Liver (tissue), 3 donors: Measurements from ENCODE around the gene TBRG4.

Experiments used
- ATF3 ChIP-seq: IDR thresholded peaks from 2 replicates; pipeline ENCODE4 v1.6.1; 2016; ENCODE audit warnings: antibody characterized with exemption
- CTCF ChIP-seq: fragments of 150-350 bp; IDR thresholded peaks from 2 replicates; pipeline ENCODE4 v1.5.1; 2017; ENCODE audit warnings: improper control_type of control experiment, low read depth, low read length; ENCODE audit not compliant: missing input control
- EGR1 ChIP-seq, 2 donors: IDR thresholded peaks; 2 replicates each; pipeline ENCODE4 v1.6.1; 2016 to 2018; ENCODE audit warnings: antibody characterized with exemption in 2 of 2, low read depth in 2 of 2
- FOXA1 ChIP-seq: IDR thresholded peaks from 2 replicates; pipeline ENCODE4 v1.6.1; 2016; ENCODE audit warnings: antibody characterized with exemption
- GABPA ChIP-seq, 2 donors: IDR thresholded peaks in 1 of 2; conservative IDR thresholded peaks in 1 of 2; 2 replicates each; pipeline ENCODE4 v1.6.1; 2016; ENCODE audit warnings: antibody characterized with exemption in 2 of 2, mild to moderate bottlenecking in 1 of 2, moderate library complexity in 1 of 2
- JUND ChIP-seq, 2 donors: IDR thresholded peaks; 2 replicates each; pipeline ENCODE4 v1.6.1; 2016; ENCODE audit warnings: antibody characterized with exemption in 2 of 2
- MAX ChIP-seq: IDR thresholded peaks from 2 replicates; pipeline ENCODE4 v1.6.1; 2016; ENCODE audit warnings: antibody characterized with exemption
- NR2F2 ChIP-seq: IDR thresholded peaks from 2 replicates; pipeline ENCODE4 v1.6.1; 2016; ENCODE audit warnings: antibody characterized with exemption
- RAD21 ChIP-seq, 2 donors: IDR thresholded peaks; 2 replicates each; pipeline ENCODE4 v1.6.1; 2016; ENCODE audit warnings: antibody characterized with exemption in 2 of 2, mild to moderate bottlenecking in 2 of 2
- REST ChIP-seq: IDR thresholded peaks from 2 replicates; pipeline ENCODE4 v1.6.1; 2016; ENCODE audit warnings: antibody characterized with exemption, mild to moderate bottlenecking
- SP1 ChIP-seq: IDR thresholded peaks from 2 replicates; pipeline ENCODE4 v1.6.1; 2018; ENCODE audit warnings: antibody characterized with exemption, mild to moderate bottlenecking
- TAF1 ChIP-seq: conservative IDR thresholded peaks from 2 replicates; pipeline ENCODE4 v1.6.1; 2016; ENCODE audit warnings: antibody characterized with exemption, mild to moderate bottlenecking
- YY1 ChIP-seq: IDR thresholded peaks from 2 replicates; pipeline ENCODE4 v1.6.1; 2016; ENCODE audit warnings: antibody characterized with exemption, mild to moderate bottlenecking
- ZBTB33 ChIP-seq: IDR thresholded peaks from 2 replicates; pipeline ENCODE4 v1.6.1; 2016; ENCODE audit warnings: antibody characterized with exemption
- donor health status: healthy.
- donor health status: healthy.

- no peak for TF ChIP-seq CTCF
- no peak for TF ChIP-seq YY1
- no peak for TF ChIP-seq EGR1 (IDR thresholded peaks at IDR 0.05; ENCODE audit: low read depth in 2 of 2)
- no peak for TF ChIP-seq RAD21 (IDR thresholded peaks at IDR 0.05)
- TF ChIP-seq REST, result no peak
- no peak for TF ChIP-seq GABPA (IDR thresholded peaks at IDR 0.05 in 1 of 2, conservative IDR thresholded peaks at IDR 0.05 in 1 of 2)
- no peak for TF ChIP-seq FOXA1
- TF ChIP-seq JUND (IDR thresholded peaks at IDR 0.05), result no peak
- no peak for TF ChIP-seq ZBTB33
- TF ChIP-seq SP1, result no peak
- TF ChIP-seq ATF3, result no peak
- TF ChIP-seq TAF1, result no peak
- no peak for TF ChIP-seq MAX
- no peak for TF ChIP-seq NR2F2
Measured at GRCh38 chr7:45155941-45156340, 44.4 kb upstream of the TBRG4 start.
